ENCODE results near the gene PSTPIP2. TPM values are rescaled to one million over a fixed set of nuclear protein-coding genes. Genes with fewer than 3 reads are reported as not detected.

Gene PSTPIP2
- total and polyA plus RNA-seq, 2 of the 13 experiments (the other 11 are each of a cell fraction or from before 2014, with no cell fraction given), result 0.25 to 0.27 TPM

GRCh38 chr18:46002934-46003333, 69.1 kb downstream of the PSTPIP2 start:
- Histone ChIP-seq H3K27ac (ENCODE audit: extremely low read length, insufficient read depth, low read length) (no peak overlapping the region), H2AFZ (ENCODE audit: low read length) (no peak overlapping the region), H3K9me3 (ENCODE audit: low read length) (no peaks in the 10 kb centered on the region), H3K4me2 (ENCODE audit: low read depth, low read length) (no peak overlapping the region), H4K20me1 (ENCODE audit: insufficient read depth, low read length) (no peaks in the 10 kb centered on the region), H3K4me1 (ENCODE audit: insufficient read depth, low read length) (no peaks in the 10 kb centered on the region), H3K4me3 (replicated peaks in 1 of 3; ENCODE audit: insufficient read depth in 1 of 3, low read depth in 2 of 3, low read length in 3 of 3) (no peak overlapping the region), H3K9ac (ENCODE audit: insufficient read depth, low read depth, low read length) (no peak overlapping the region), H3K79me2 (ENCODE audit: insufficient read depth, low read length) (no peaks in the 10 kb centered on the region), H3K27me3 (ENCODE audit: control insufficient read depth in 1 of 2, insufficient read depth in 2 of 2, low read length in 2 of 2) (no peaks in the 10 kb centered on the region), H3K36me3 (replicated peaks in 1 of 2; ENCODE audit: control insufficient read depth in 1 of 2, insufficient read depth in 2 of 2, low read length in 2 of 2) (no peaks in the 10 kb centered on the region)
- ChIA-PET CTCF (ENCODE audit: low intra/inter-chr PET ratio, low total read pairs) (no interaction called here), POLR2A (no interaction called here)
- DNase-seq (ENCODE audit: low spot score) (no peak), FAIRE-seq (no peak), ATAC-seq (no peak)
- TF ChIP-seq ZNF556 (CRISPR knock-in tag; IDR thresholded peaks at IDR 0.05; ENCODE audit: borderline replicate concordance) (no peak), ZNF709 (CRISPR knock-in tag; IDR thresholded peaks at IDR 0.05) (no peak), SYNCRIP (IDR thresholded peaks at IDR 0.05; ENCODE audit: insufficient read depth, low read depth, low read length) (no peak), MLLT10 (CRISPR knock-in tag; IDR thresholded peaks at IDR 0.05) (no peak), ZNF260 (CRISPR knock-in tag; IDR thresholded peaks at IDR 0.05; ENCODE audit: borderline replicate concordance, low read depth) (no peak), ZBTB25 (CRISPR knock-in tag; IDR thresholded peaks at IDR 0.05) (no peak)
- BruUV-seq (replicated peaks), result no TSS peak
- in situ Hi-C loops (cut with HindIII; ENCODE audit: extremely low pct_ligation_motif_present, low pct_unique_long_range_greater_than_20kb) (no loop called here), intact Hi-C loops (cut with micrococcal nuclease; ENCODE audit: unreplicated experiment) (no loop called here)
- 100% methylated on average over 1 of the region's 1 CpG for WGBS (ENCODE audit: low lambda C conversion rate)

GRCh38 chr18:46001892-46002291, 70.2 kb downstream of the PSTPIP2 start:
- no peak overlapping the region for H2AFZ ChIP-seq (ENCODE audit: low read length)
- DNase-seq (ENCODE audit: low spot score) (no peak), FAIRE-seq (no peak), ATAC-seq (no peak)
- H3K9ac ChIP-seq (ENCODE audit: insufficient read depth, low read depth, low read length), result no peak overlapping the region
- CTCF ChIA-PET (ENCODE audit: low intra/inter-chr PET ratio, low total read pairs), result no interaction called here
- TF ChIP-seq ZNF317 (CRISPR knock-in tag; IDR thresholded peaks at IDR 0.05) (peak; percentile 91), MTF1 (CRISPR knock-in tag; IDR thresholded peaks at IDR 0.05) (no peak)
- intact Hi-C loops (cut with micrococcal nuclease; ENCODE audit: unreplicated experiment), result no loop called here
- no peaks in the 10 kb centered on the region for H3K27me3 ChIP-seq (ENCODE audit: control insufficient read depth in 1 of 2, insufficient read depth in 2 of 2, low read length in 2 of 2)
- POLR2A ChIA-PET, result no interaction called here
- in situ Hi-C loops (cut with HindIII; ENCODE audit: extremely low pct_ligation_motif_present, low pct_unique_long_range_greater_than_20kb), result no loop called here
- H3K4me3 ChIP-seq (replicated peaks in 1 of 3; ENCODE audit: insufficient read depth in 1 of 3, low read depth in 2 of 3, low read length in 3 of 3), result no peak overlapping the region
- no peaks in the 10 kb centered on the region for H3K36me3 ChIP-seq (replicated peaks in 1 of 2; ENCODE audit: control insufficient read depth in 1 of 2, insufficient read depth in 2 of 2, low read length in 2 of 2)
- no peaks in the 10 kb centered on the region for H4K20me1 ChIP-seq (ENCODE audit: insufficient read depth, low read length)
- WGBS (ENCODE audit: low lambda C conversion rate), result 47% methylated on average over 2 of the region's 2 CpGs
- H3K27ac ChIP-seq (ENCODE audit: extremely low read length, insufficient read depth, low read length), result no peak overlapping the region
- H3K9me3 ChIP-seq (ENCODE audit: low read length), result no peaks in the 10 kb centered on the region
- BruUV-seq (replicated peaks), result no TSS peak
- H3K79me2 ChIP-seq (ENCODE audit: insufficient read depth, low read length), result no peaks in the 10 kb centered on the region
- no peak overlapping the region for H3K4me2 ChIP-seq (ENCODE audit: low read depth, low read length)
- H3K4me1 ChIP-seq (ENCODE audit: insufficient read depth, low read length), result no peaks in the 10 kb centered on the region

Data from HepG2 (cell line).